Embryonic facial prominence (tissue), 1 donor: ENCODE data around the gene MRGPRG.
"Not testable (repeated sequence)": the region's sequence is repeated elsewhere in the genome, so short reads cannot be mapped to it uniquely, and the experiment has no call there.

Source experiments
- DNase-seq: peaks from one replicate; pipeline ENCODE4 v3.0.0-alpha.2; 2016; ENCODE audit errors: extremely low spot score

MRGPRG gene, protein sequence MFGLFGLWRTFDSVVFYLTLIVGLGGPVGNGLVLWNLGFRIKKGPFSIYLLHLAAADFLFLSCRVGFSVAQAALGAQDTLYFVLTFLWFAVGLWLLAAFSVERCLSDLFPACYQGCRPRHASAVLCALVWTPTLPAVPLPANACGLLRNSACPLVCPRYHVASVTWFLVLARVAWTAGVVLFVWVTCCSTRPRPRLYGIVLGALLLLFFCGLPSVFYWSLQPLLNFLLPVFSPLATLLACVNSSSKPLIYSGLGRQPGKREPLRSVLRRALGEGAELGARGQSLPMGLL

DNA sequence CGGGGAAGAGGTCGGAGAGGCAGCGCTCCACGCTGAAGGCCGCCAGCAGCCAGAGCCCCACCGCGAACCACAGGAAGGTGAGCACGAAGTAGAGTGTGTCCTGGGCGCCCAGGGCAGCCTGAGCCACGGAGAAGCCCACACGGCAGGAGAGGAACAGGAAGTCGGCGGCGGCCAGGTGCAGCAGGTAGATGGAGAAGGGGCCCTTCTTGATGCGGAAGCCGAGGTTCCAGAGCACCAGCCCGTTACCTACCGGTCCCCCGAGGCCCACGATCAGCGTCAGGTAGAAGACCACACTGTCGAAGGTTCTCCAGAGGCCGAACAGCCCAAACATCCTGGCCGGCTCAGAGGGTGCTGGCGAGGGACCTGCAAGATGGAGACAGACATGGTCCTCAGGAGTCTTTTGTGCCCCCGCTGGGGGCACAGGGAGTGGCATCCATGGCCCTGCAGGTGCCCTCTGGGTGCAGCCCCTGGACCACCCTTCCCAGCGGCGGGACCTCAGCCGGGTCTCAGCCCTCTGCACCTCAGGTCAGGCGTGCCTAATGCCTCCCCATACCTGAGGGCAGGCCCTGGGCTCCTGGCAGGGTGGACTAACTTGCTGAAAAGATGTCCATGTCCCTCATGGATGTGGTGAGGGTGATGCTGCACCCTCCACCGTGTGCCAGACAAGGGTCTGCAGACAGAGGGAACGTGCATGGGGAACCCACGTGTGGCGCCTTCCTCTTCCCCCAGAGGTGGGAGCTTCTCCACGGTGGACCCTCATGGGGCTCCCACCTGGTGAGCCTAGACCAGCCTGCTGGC lies at the start of gene MRGPRG:
MRGPRG (minus strand) TSS at position 331 of the 798 bp plus-strand sequence; CDS start at position 331, 0 bp downstream.
- no peak for DNase-seq

DNA sequence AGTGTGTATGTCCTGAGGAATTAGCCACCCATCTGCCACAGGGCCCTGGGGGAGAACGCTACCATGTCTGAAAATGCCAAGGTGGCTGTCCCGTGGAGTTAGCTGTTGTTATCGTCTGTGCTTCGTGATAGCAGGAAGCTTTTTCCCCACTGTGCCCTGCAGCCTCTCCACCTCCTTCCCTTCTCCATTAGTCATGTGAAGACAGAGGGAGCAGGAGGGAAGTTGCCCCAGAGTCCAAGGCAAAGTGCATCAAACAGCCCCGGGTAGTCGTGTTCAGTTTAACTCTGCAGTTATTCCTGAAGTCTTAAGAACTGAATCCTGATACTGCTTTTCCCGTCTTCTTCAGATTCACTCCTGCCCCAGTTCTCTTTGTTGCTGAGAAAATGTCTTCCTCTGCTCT lies 43.9 kb upstream of the MRGPRG start:
- not testable (repeated sequence) for DNase-seq

DNA sequence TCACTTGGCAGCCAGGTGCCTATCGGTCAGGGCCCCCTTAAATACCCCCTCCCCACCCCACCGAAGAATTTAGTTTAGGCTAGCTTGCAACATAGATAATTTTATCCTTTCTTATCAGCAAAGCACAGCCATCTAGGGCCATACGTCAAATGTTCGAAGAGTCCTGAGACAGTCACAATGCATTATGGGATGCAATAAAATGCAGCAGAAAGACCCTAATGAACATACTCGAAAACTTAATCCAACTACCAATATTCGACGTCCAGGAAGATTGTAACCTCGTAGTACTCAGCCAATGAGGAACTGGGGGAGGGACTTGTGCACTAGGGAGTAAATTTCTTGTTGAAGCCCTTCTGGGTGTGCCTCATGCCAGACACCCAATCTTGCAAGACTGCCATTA lies 43.2 kb upstream of the MRGPRG start:
- not testable (repeated sequence) for DNase-seq

DNA sequence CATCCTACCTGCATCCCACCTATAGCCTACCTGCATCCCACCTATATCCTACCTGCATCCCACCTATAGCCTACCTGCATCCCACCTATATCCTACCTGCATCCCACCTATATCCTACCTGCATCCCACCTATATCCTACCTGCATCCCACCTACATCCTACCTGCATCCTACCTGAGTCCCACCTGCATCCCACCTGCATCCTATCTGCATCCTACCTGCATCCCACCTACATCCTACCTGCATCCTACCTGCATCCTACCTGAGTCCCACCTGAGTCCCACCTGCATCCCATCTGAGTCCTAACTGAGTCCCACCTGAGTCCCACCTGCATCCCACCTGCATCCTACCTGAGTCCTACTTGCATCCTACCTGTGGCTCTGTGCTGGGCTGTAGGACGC lies 38.9 kb upstream of the MRGPRG start:
- not testable (repeated sequence) for DNase-seq

DNA sequence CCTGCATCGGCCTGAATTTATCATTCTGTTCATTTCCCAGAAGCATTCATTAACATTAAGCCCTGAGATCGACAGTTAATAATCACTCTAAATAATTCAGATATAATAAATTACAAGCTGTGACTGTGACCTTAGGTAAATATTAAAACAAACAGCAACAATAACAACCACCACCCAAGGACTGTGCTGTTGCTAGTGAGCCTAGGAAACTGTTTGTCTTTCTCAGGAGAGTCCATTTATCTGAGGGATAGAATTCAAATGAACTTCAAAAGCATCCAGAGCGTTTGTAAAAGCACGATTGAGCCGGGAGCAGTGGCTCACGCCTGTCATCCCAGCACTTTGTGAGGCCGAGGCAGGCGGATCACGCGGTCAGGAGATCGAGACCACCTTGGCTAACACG lies 36.6 kb upstream of the MRGPRG start:
- DNase-seq: not testable (repeated sequence)

DNA sequence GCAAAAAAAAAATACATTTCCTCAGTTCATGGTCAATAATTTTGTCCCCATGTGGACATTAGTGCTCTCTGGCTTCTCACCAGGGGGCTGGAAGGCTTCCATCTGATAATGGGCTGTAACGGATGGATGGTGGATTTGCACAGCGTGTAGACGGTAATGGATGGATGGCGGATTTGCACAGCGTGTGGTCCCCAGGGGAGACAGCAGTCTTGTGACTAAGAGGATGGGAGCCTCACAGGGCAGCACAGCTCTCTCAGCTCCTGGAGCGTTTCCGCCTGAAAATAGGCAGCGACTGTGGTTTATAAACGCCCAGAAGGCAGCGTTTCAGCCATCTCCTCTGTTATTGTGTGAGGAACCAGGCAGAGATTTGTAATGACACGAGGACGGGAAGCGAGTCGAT lies 36.2 kb upstream of the MRGPRG start:
- DNase-seq: not testable (repeated sequence)

DNA sequence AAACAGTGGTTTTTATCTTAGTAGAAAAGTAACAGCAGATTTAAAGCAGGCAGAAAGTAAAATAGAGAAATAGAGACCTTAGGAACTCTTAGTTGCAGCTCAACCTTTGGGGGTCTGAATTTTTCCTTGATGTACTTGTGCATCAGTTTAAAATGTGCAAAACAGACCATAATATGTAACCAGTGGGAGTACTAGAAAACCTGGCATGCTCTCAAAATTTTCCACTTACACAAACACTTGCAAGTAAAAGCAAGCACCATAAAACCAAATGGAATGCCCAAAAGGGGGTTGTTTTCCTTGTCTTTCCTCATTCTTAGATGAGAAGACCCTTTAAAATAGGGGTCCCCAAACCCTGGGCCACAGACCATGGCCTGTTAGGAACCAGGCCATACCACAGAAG lies 26.5 kb upstream of the MRGPRG start:
- DNase-seq: no peak

DNA sequence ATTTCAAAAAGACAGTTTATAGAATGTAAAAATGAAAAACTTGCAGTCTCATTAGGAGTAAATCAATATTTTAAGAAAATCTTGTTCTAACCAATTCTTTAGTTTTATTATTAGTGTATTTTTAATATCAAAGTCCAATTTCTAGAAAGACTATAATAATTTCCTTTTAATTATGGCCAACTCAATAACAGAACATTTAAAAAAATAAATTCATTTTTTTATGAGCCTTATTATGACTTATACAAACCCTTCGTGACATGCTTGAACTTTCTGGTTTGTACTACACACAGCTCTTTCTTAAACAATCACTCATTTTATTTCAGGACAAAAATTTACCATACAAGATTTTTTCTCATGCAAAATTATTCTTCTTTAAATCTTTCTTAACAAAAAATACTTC lies 25.3 kb upstream of the MRGPRG start:
- DNase-seq: no peak

DNA sequence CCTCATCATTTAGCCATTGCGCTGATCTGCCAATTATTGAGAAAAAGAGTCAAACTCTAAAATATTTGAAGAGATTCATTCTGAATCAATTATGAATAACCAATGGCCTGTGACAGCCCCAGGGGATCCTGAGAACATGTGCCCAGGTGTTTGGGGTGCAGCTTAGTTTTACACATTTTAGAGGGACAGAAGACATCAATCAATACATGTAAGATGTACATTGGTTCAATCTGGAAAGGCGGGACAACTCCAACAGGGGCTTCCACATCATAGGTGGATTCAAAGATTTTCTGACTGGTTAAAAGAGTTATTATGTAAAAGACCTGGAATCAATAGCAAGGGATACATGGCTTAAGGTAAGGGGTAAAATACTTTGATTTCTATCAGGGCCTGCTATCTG lies 18.5 kb upstream of the MRGPRG start:
- DNase-seq: no peak

DNA sequence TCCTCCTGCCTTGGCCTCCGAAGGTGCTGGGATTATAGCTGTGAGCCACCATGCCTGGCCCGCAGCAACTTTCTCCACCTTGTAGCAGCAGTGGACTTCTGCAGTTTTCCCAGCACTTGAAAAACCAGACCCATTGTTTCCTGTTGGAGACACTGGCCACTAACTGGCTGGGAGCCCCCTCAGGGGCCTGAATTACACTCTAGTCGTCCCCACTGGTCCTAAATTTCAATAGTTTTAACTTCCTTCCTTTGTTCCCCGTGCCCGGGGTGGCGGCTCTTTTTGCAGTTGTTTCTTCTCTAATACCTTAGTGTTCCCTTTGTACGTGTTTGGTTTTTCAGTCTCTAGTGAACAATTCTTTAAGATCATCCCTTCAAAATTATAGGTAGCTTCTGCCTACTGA lies 16.2 kb upstream of the MRGPRG start:
- DNase-seq: no peak

DNA sequence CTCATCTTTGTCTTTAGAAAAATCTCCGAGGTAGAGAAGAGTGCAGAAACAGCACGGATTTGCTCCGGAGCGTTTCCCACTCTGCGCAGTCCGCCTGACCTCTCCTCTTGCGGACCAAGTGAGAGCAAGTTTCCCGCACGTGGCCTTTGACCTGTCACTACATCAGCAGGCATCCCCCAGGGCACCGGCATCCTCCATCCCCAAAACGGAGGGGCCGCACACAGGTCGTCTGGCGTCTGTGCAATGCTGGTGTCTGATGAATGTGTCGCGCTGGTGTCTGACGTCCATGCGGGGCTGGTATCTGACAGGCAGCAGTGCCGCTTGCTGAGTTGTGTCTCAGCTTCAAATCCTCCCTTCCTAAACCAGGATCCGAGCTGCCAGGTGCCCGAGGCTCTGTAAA lies 14.3 kb upstream of the MRGPRG start:
- no peak for DNase-seq

DNA sequence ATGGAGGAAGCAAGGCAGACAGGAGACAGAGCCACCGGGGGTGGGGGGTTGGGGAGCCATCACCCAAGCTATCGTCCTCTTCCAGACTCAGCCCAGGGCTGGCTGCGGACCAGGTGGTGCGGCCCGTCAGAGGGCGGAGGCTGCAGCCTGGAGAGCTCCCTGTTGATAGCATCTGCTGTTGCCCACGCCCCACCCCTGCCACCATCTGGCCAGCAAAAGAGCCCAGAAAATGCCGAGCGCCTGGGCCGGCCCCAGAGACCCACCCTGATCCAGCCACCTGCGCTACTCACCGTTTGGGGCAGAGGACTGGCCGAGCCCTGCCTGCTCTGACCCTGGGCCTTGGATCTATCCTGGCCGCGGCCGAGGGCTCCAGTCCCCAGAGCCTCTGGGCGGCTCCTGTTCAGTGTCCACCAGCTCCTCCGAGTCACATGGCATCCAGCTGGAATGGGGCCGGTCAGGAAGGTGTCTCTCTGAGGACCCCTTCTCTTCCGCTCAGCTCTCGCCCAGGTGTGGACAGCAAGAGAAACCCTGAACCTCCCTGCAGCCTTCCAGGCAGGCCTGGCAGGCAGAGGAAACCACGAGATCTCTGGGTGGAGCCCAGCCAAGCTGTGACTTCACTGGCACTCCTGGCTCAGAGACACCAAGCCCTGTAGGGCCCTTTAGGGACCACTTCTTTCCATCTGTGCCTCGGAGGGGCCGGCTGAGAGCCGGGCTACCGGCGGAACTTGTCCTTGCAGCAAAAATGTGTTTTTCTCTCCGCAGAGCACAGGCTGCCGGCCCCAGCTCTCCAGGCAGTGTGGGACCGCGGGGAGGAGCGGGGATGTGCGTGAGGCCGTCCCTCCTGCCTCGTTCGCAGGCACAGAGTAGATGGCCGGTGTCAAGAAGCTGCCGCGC lies 13.5 kb upstream of the MRGPRG start, which contains the start of gene MRGPRE:
MRGPRE (minus strand) TSS at position 567 of the 894 bp plus-strand sequence. CDS start 3,618 bp downstream, outside the sequence.
- no peak for DNase-seq

DNA sequence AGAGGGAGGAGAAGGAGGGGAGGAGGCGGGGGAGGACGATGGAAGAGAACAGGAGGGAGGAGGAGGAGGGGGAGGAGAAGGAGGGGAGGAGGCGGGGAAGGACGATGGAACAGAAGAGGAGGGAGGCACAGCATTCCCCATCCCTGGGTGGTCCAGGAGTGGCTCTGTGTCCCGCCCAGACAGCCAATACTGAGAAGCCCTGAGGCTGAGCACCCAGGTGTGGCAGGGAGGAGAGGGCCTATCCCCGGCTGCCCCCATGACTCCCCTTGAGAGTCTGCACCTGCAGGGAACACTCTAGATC lies 12.9 kb upstream of the MRGPRG start:
- no peak for DNase-seq

DNA sequence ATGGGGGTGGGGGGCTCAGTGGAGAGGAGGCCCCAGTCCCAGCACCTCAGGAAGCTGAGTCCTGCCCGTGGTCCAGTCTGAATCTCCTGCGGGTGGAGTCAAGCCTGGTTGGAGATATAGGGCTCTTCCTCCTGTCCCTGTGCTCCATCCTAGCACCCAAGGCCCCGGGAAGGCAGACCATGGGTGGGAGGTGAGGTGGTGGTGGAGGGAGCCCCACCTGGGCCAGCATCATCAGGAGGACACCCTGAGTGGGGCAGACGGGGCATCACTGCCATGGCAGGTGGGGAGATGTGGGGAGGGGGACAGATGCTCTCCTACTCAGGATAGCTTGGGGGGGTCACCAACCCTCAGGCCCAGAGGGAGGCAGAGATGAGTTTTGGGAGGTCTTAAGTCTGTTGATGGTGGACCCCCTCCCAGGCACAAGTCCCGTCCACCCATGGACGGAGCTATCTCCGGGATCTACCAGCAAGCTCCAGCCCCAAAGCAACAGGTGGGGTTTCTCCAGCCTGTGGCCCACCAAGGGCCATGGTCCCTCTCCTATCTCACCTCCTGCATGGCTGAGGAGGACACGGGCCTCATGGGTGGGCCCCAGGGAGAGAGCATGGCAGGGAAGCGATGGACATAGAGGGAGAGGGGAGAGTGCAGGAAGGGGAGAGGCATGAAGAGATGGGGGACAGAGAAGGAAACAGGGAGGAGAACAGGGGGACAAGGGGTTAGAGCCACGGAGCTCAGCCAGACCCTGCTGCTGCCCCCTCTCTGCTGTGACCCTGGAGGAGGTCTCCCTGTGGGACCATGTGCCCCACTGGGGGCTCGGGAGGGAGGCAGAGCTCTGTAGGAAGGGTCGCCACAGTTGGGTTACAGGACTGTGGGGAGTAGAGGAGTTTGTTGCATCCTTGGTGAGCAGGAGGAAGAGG lies 12.3 kb upstream of the MRGPRG start:
- no peak for DNase-seq

DNA sequence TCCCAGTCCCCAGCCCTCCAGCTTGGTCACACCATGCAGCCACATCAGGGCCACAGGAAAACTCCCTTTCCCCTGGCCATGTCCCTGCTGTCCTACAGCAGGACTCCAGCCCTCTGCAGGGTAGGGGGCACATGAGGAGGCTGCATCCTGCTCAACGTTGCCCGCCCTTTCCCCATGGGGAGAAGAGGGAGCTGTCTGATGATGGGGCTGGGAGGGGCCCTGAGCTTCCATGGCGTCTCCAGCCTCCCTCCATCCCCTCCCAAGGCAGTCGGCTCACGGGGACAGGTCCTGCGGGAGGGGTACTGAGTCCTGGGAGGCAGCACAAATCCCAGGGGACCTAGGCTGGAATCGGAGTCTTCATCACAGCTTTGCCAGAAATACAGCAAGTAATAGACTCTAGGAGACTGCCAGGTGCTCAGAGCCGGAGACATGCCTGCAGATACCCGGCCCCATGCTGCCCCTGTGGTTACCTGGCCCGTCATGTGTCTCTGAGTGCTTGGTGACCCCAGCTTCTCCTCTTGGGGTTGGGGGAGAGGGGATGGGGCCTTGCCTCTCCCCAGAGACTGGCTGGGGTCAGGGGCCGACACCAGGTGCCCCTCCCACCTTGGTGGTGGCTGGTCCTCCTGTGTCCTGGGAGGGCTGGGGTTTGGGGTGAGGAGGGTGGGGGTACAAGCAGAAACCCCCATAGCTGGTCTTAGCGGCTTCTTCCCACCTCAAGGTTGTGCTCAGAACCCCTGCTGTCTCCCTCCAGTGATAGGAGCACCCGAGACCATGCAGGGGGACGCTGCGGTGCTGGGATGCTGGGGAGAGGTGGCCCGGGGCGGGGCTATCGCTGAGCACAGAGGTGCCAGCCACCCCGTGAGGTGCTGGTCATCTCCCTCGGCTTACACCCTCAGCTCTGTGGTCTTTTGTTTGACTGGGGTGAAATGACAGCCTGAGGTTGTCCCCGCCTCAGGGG lies 11.3 kb upstream of the MRGPRG start:
- DNase-seq: no peak

DNA sequence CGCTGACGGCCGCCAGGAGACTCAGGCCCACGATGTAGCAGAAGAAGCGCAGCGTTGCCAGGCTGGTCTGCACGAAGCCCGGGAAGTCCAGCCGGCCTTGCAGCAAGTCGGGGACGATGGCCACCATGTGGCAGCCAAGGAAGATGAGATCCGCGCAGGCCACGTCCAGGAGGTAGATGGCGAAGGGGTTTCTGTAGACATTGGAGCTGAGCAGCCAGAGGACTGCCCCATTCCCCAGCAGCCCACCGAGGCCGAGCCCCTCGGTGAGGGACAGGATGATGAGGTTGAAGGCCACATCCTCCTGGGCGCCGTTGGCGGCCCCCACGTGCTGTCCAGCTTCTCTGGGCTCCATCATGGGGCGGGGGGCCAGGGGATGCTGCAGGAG lies 9.8 kb upstream of the MRGPRG start:
- DNase-seq: no peak

DNA sequence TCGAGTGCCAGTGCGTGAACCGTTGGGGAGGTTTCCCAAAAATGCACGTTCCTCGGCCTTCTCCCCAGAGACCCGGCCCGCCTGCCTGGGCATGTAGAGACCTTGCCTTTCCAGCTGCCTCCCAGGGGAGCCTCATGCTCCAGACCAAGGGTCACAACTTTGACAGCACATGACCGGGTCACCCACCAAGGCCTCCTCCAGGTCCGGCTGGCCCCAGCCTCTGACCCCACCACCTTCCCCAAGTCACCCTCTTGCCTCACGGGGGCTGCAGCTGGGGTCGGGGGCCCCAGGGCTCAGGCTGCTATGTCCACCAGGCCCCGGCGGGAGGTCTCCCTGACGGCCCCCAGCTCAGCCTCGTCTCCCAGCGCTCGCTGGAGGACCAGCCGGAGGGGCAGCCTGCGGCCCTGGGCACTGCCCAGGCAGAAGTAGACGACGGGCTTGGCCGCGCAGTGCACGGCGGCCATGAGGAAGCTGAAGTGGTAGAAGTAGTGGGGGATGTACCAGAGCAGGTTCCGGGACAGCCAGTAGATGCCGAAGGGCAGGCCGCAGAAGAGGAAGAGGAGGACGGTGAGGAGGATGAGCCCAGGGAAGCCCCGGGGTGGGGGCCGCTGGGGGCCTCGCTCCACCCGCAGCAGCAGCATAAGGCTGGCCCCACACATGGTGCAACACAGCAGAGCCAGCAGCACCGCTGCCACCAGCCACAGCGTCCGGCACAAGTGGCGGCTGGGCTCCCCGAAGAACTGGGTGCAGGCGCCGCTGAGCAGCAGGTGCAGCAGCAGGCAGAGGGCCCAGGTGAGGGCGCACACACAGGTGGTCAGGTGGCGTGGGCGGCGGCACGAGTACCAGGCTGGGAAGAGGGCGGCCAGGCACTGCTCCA lies 9.2 kb upstream of the MRGPRG start:
- DNase-seq: no peak

DNA sequence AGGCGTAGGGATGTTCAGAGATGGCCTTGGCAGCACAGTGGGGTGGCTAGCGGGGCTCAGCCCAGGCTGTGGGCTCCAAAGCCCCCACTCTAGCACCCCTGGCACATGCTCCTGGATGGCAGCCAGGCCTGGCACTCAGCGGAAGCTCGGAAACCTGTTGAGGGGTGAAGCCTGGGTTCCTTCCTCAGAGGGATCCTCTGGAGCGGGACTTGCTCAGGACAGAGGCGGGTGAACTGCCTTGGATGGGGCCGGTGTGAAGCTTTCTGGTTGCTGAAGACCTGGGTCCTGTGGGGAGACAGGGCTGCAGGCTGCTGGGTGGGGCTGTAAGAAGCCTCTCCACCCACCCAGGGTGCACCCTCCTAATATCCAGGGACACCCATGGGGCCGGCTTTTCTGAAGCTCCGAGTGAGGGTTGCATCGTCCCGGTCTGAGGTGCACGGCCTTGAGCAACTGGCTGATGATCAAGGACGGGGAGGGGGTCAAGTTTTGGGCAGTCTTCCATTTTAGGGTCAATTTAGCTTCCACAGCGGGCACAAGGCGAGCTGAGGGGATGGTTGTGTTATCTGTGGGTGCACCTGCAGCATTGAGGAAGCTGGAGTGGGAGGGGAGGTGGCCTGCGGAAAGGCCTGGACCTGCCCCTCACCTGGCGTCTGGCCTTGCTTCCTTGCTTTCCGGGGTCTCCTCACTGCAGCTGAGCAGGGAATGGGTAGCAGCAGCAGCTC lies 8.4 kb upstream of the MRGPRG start:
- DNase-seq: no peak
